Measurements from ENCODE around the gene PAM16.

Gene PAM16

DNA sequence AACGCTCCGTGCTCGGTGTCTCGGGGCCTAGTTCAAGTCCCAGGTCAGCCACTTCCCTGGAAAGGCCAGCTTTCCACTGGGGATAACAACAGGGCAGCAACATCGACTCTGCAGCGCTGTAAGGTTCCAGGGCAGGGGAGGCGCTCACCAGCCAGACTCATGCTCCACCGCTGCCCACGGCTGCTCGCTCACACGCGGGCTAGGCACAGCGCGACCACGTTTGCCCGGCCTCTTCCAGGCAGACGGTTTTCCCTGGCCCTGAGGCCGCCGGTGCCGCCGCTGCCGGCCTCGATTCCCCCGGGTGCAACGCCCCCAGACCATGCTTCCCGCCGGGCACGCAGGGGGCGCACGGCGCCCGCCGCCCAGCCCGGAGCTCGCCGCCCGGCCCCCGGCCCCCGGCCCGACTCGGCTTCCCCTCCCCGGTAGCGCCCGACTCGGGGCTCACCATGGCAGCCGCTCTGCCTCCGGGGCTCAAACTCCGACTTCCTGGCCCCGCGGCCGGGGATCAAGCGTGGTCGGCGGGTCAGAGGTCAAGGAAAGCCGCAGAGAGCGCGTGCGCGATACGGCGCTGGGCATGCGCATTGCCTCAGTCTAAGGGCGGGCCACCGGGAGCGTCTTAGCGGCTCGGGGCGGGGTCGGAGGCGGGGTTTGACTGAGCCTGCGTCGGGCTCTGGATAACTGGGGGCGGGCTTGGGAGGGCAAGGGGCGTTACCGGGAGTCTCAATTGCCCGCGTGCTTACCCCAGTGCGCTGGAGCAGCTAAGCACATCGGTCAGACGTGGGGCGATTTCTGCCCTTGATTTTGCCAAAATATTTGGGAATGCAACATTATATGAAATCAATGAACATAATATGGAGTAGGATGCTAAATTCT is at the start of gene PAM16:
Gene PAM16, minus strand, starts transcription at position 535 of the 873 bp plus-strand sequence. Its CDS starts 87 bp downstream, at position 448.
- H3K36me3 ChIP-seq (ENCODE audit: control insufficient read depth in 2 of 2, insufficient read depth in 1 of 2, low read length in 2 of 2): peaks cover 0 to 19% of the 10 kb centered on the region in 2 experiments; a peak in 2 of 3 replicates
- H3K27ac ChIP-seq (ENCODE audit: extremely low read depth, low read depth, low read length): peak within 1 kb of the TSS; percentile 85
- H3K4me1 ChIP-seq (ENCODE audit: control insufficient read depth, insufficient read depth, low read length): peaks cover 7% of the 10 kb centered on the region; the same call in 1 of the 2 replicates
- CTCF ChIA-PET: interaction anchor here (0.5 to 3.8 kb wide), 12 partner anchors 8 to 514 kb away, joined by 3 to 39 read pairs (median 4); no protein-coding TSS in a partner anchor
- H3K4me3 ChIP-seq (ENCODE audit: low read depth, low read length): peak within 1 kb of the TSS; percentile 95
- POLR2A ChIA-PET: interaction anchor here (0.6 to 1.8 kb wide), 6 partner anchors 23 to 78 kb away, joined by 3 to 5 read pairs (median 4); partner anchors contain the start of gene TFAP4
- no peaks in the 10 kb centered on the region for H3K9me3 ChIP-seq (ENCODE audit: control insufficient read depth, insufficient read depth, low read depth, low read length)
- TF ChIP-seq ZNF48 (tag by site-specific recombination; IDR thresholded peaks at IDR 0.05) (no peak), ZNF335 (tag by site-specific recombination; conservative IDR thresholded peaks at IDR 0.05) (peak; percentile 50; the same call in 1 of the 2 replicates), ZNF354C (tag by site-specific recombination; IDR thresholded peaks at IDR 0.05; ENCODE audit: borderline replicate concordance, low read depth) (no peak), SP2 (tag by site-specific recombination; IDR thresholded peaks at IDR 0.05) (peak; percentile 93), ZNF394 (tag by site-specific recombination; IDR thresholded peaks at IDR 0.05; ENCODE audit: borderline replicate concordance) (no peak), ZNF155 (tag by site-specific recombination; IDR thresholded peaks at IDR 0.05) (no peak), SALL2 (tag by site-specific recombination; IDR thresholded peaks at IDR 0.05; ENCODE audit: borderline replicate concordance) (no peak), ZNF510 (tag by site-specific recombination; IDR thresholded peaks at IDR 0.05; ENCODE audit: insufficient replicate concordance) (no peak), ZNF426 (tag by site-specific recombination; IDR thresholded peaks at IDR 0.05) (no peak), ZNF23 (tag by site-specific recombination; IDR thresholded peaks at IDR 0.05; ENCODE audit: borderline replicate concordance) (no peak), ZBTB8A (tag by site-specific recombination; IDR thresholded peaks at IDR 0.05) (peak; percentile 65), SP3 (tag by site-specific recombination; IDR thresholded peaks at IDR 0.05) (peak; percentile 86), GLIS2 (tag by site-specific recombination; IDR thresholded peaks at IDR 0.05) (no peak; the same call in 1 of the 2 replicates)
- TF ChIP-seq, protein P1, sequence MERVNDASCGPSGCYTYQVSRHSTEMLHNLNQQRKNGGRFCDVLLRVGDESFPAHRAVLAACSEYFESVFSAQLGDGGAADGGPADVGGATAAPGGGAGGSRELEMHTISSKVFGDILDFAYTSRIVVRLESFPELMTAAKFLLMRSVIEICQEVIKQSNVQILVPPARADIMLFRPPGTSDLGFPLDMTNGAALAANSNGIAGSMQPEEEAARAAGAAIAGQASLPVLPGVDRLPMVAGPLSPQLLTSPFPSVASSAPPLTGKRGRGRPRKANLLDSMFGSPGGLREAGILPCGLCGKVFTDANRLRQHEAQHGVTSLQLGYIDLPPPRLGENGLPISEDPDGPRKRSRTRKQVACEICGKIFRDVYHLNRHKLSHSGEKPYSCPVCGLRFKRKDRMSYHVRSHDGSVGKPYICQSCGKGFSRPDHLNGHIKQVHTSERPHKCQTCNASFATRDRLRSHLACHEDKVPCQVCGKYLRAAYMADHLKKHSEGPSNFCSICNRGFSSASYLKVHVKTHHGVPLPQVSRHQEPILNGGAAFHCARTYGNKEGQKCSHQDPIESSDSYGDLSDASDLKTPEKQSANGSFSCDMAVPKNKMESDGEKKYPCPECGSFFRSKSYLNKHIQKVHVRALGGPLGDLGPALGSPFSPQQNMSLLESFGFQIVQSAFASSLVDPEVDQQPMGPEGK (tag by site-specific recombination; IDR thresholded peaks at IDR 0.05): peak; percentile 51
- TF ChIP-seq, protein P2, sequence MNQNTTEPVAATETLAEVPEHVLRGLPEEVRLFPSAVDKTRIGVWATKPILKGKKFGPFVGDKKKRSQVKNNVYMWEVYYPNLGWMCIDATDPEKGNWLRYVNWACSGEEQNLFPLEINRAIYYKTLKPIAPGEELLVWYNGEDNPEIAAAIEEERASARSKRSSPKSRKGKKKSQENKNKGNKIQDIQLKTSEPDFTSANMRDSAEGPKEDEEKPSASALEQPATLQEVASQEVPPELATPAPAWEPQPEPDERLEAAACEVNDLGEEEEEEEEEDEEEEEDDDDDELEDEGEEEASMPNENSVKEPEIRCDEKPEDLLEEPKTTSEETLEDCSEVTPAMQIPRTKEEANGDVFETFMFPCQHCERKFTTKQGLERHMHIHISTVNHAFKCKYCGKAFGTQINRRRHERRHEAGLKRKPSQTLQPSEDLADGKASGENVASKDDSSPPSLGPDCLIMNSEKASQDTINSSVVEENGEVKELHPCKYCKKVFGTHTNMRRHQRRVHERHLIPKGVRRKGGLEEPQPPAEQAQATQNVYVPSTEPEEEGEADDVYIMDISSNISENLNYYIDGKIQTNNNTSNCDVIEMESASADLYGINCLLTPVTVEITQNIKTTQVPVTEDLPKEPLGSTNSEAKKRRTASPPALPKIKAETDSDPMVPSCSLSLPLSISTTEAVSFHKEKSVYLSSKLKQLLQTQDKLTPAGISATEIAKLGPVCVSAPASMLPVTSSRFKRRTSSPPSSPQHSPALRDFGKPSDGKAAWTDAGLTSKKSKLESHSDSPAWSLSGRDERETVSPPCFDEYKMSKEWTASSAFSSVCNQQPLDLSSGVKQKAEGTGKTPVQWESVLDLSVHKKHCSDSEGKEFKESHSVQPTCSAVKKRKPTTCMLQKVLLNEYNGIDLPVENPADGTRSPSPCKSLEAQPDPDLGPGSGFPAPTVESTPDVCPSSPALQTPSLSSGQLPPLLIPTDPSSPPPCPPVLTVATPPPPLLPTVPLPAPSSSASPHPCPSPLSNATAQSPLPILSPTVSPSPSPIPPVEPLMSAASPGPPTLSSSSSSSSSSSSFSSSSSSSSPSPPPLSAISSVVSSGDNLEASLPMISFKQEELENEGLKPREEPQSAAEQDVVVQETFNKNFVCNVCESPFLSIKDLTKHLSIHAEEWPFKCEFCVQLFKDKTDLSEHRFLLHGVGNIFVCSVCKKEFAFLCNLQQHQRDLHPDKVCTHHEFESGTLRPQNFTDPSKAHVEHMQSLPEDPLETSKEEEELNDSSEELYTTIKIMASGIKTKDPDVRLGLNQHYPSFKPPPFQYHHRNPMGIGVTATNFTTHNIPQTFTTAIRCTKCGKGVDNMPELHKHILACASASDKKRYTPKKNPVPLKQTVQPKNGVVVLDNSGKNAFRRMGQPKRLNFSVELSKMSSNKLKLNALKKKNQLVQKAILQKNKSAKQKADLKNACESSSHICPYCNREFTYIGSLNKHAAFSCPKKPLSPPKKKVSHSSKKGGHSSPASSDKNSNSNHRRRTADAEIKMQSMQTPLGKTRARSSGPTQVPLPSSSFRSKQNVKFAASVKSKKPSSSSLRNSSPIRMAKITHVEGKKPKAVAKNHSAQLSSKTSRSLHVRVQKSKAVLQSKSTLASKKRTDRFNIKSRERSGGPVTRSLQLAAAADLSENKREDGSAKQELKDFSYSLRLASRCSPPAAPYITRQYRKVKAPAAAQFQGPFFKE (tag by site-specific recombination; IDR thresholded peaks at IDR 0.05; ENCODE audit: borderline replicate concordance): 0 out of 2 replicates have a peak, but pooled peaks have one; percentile 39
- TF ChIP-seq, protein P3, sequence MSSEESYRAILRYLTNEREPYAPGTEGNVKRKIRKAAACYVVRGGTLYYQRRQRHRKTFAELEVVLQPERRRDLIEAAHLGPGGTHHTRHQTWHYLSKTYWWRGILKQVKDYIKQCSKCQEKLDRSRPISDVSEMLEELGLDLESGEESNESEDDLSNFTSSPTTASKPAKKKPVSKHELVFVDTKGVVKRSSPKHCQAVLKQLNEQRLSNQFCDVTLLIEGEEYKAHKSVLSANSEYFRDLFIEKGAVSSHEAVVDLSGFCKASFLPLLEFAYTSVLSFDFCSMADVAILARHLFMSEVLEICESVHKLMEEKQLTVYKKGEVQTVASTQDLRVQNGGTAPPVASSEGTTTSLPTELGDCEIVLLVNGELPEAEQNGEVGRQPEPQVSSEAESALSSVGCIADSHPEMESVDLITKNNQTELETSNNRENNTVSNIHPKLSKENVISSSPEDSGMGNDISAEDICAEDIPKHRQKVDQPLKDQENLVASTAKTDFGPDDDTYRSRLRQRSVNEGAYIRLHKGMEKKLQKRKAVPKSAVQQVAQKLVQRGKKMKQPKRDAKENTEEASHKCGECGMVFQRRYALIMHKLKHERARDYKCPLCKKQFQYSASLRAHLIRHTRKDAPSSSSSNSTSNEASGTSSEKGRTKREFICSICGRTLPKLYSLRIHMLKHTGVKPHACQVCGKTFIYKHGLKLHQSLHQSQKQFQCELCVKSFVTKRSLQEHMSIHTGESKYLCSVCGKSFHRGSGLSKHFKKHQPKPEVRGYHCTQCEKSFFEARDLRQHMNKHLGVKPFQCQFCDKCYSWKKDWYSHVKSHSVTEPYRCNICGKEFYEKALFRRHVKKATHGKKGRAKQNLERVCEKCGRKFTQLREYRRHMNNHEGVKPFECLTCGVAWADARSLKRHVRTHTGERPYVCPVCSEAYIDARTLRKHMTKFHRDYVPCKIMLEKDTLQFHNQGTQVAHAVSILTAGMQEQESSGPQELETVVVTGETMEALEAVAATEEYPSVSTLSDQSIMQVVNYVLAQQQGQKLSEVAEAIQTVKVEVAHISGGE (tag by site-specific recombination; conservative IDR thresholded peaks at IDR 0.05; ENCODE audit: low read depth): no peak
- TF ChIP-seq, protein P4, sequence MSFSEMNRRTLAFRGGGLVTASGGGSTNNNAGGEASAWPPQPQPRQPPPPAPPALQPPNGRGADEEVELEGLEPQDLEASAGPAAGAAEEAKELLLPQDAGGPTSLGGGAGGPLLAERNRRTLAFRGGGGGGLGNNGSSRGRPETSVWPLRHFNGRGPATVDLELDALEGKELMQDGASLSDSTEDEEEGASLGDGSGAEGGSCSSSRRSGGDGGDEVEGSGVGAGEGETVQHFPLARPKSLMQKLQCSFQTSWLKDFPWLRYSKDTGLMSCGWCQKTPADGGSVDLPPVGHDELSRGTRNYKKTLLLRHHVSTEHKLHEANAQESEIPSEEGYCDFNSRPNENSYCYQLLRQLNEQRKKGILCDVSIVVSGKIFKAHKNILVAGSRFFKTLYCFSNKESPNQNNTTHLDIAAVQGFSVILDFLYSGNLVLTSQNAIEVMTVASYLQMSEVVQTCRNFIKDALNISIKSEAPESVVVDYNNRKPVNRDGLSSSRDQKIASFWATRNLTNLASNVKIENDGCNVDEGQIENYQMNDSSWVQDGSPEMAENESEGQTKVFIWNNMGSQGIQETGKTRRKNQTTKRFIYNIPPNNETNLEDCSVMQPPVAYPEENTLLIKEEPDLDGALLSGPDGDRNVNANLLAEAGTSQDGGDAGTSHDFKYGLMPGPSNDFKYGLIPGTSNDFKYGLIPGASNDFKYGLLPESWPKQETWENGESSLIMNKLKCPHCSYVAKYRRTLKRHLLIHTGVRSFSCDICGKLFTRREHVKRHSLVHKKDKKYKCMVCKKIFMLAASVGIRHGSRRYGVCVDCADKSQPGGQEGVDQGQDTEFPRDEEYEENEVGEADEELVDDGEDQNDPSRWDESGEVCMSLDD (tag by site-specific recombination; IDR thresholded peaks at IDR 0.05): no peak
- TF ChIP-seq, protein P5, sequence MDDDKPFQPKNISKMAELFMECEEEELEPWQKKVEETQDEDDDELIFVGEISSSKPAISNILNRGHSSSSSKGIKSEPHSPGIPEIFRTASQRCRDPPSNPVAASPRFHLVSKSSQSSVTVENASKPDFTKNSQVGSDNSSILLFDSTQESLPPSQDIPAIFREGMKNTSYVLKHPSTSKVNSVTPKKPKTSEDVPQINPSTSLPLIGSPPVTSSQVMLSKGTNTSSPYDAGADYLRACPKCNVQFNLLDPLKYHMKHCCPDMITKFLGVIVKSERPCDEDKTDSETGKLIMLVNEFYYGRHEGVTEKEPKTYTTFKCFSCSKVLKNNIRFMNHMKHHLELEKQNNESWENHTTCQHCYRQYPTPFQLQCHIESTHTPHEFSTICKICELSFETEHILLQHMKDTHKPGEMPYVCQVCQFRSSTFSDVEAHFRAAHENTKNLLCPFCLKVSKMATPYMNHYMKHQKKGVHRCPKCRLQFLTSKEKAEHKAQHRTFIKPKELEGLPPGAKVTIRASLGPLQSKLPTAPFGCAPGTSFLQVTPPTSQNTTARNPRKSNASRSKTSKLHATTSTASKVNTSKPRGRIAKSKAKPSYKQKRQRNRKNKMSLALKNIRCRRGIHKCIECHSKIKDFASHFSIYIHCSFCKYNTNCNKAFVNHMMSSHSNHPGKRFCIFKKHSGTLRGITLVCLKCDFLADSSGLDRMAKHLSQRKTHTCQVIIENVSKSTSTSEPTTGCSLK (tag by site-specific recombination; IDR thresholded peaks at IDR 0.05): no peak
